Osteoblast (primary cell): ENCODE measurements around the gene ANKRD55. TPM values are rescaled to one million over a fixed set of nuclear protein-coding genes. Genes with fewer than 3 reads are reported as not detected.
"Not testable (repeated sequence)": the region's sequence is repeated elsewhere in the genome, so short reads cannot be mapped to it uniquely, and the experiment has no call there.

ENCODE experiments used
- DNase-seq: peaks from one replicate; pipeline ENCODE4 v3.0.0; 2011; ENCODE audit warnings: low spot score, mixed read lengths; ENCODE audit not compliant: insufficient read length; ENCODE audit errors: missing footprints
- H2AFZ ChIP-seq: 2 replicates; pipeline ENCODE4 v1.6.0; 2011; ENCODE audit warnings: mild to moderate bottlenecking, low read length
- H3K27ac ChIP-seq: 2 replicates; pipeline ENCODE4 v1.5.1; 2011; ENCODE audit warnings: mild to moderate bottlenecking, low read depth, low read length, moderate library complexity
- H3K27me3 ChIP-seq: 2 replicates; pipeline ENCODE4 v1.6.0; 2012; ENCODE audit warnings: mild to moderate bottlenecking, control low read depth, inconsistent platforms, low read length, moderate library complexity; ENCODE audit not compliant: insufficient read depth
- H3K36me3 ChIP-seq: 2 replicates; pipeline ENCODE4 v1.5.1; 2011; ENCODE audit warnings: mild to moderate bottlenecking, low read length, control low read depth, moderate library complexity; ENCODE audit not compliant: insufficient read depth
- H3K4me1 ChIP-seq: 2 replicates; pipeline ENCODE4 v1.5.1; 2011; ENCODE audit warnings: mild to moderate bottlenecking, low read length, control low read depth, moderate library complexity; ENCODE audit not compliant: insufficient read depth
- H3K4me2 ChIP-seq: 2 replicates; pipeline ENCODE4 v1.6.0; 2011; ENCODE audit warnings: mild to moderate bottlenecking, low read length; ENCODE audit not compliant: insufficient read depth
- H3K4me3 ChIP-seq: fragments of 200-600 bp; sonication (generic); 3 replicates; pipeline ENCODE4 v1.5.1; 2012; ENCODE audit warnings: mild to moderate bottlenecking, low read length, inconsistent platforms; ENCODE audit not compliant: insufficient read depth
- H3K79me2 ChIP-seq: 2 replicates; pipeline ENCODE4 v1.6.0; 2012; ENCODE audit warnings: mild to moderate bottlenecking, low read length, control low read depth, inconsistent platforms; ENCODE audit not compliant: insufficient read depth
- H3K9me3 ChIP-seq: 2 replicates; pipeline ENCODE4 v1.5.1; 2011; ENCODE audit warnings: low read depth, low read length, control low read depth
- H4K20me1 ChIP-seq: 2 replicates; pipeline ENCODE4 v1.6.0; 2012; ENCODE audit warnings: mild to moderate bottlenecking, low read length, control low read depth; ENCODE audit not compliant: insufficient read depth
- CTCF ChIP-seq: IDR thresholded peaks from 2 replicates; pipeline ENCODE4 v1.5.1; 2011; ENCODE audit warnings: mild to moderate bottlenecking, low read depth, low read length, moderate library complexity; ENCODE audit errors: extremely low read depth
- total RNA-seq: library from RNA; depleted of rRNA; stranded (reverse); fragments of >200 nt; gene quantifications from 2 replicates; pipeline ENCODE4 v1.2.3, GENCODE V29; 2012

The ANKRD55 gene
- total RNA-seq, 1 donor = not detected

- H3K27ac ChIP-seq = no peak overlapping the region
- no peaks in the 10 kb centered on the region for H4K20me1 ChIP-seq
- no peaks in the 10 kb centered on the region for H3K79me2 ChIP-seq
- no peak overlapping the region for H3K4me2 ChIP-seq
- no peak overlapping the region for H2AFZ ChIP-seq
- no peak for TF ChIP-seq CTCF
- no peaks in the 10 kb centered on the region for H3K27me3 ChIP-seq
- no peaks in the 10 kb centered on the region for H3K36me3 ChIP-seq
- no peaks in the 10 kb centered on the region for H3K4me1 ChIP-seq
- no peak overlapping the region for H3K4me3 ChIP-seq
- no peaks in the 10 kb centered on the region for H3K9me3 ChIP-seq
- no peak for DNase-seq
Measured at GRCh38 chr5:56159521-56159947, 73.6 kb downstream of the ANKRD55 start.

GRCh38 chr5:56158331-56158960 is 74.7 kb downstream of the ANKRD55 start:
- no peaks in the 10 kb centered on the region for H3K79me2 ChIP-seq
- H3K27me3 ChIP-seq = no peaks in the 10 kb centered on the region
- H3K4me3 ChIP-seq = no peak overlapping the region
- no peak overlapping the region for H3K4me2 ChIP-seq
- H3K9me3 ChIP-seq = no peaks in the 10 kb centered on the region
- no peak overlapping the region for H2AFZ ChIP-seq
- no peak for TF ChIP-seq CTCF
- no peaks in the 10 kb centered on the region for H3K36me3 ChIP-seq
- no peaks in the 10 kb centered on the region for H4K20me1 ChIP-seq
- DNase-seq = no peak
- no peak overlapping the region for H3K27ac ChIP-seq
- H3K4me1 ChIP-seq = no peaks in the 10 kb centered on the region

GRCh38 chr5:56157191-56157621 is 75.9 kb downstream of the ANKRD55 start:
- not testable (repeated sequence) for H3K27ac ChIP-seq, H3K36me3 ChIP-seq, DNase-seq, H3K79me2 ChIP-seq, H3K9me3 ChIP-seq, H2AFZ ChIP-seq, H3K4me3 ChIP-seq, H3K4me1 ChIP-seq, H3K4me2 ChIP-seq, H3K27me3 ChIP-seq, H4K20me1 ChIP-seq

GRCh38 chr5:56156585-56157190 is 76.4 kb downstream of the ANKRD55 start:
- not testable (repeated sequence) for DNase-seq, H3K4me2 ChIP-seq, H4K20me1 ChIP-seq, H3K79me2 ChIP-seq, H3K9me3 ChIP-seq, H2AFZ ChIP-seq, H3K27ac ChIP-seq, H3K27me3 ChIP-seq, H3K36me3 ChIP-seq, H3K4me1 ChIP-seq, H3K4me3 ChIP-seq

- H3K4me3 ChIP-seq = no peak overlapping the region
- DNase-seq = no peak
- H4K20me1 ChIP-seq = no peaks in the 10 kb centered on the region
- no peaks in the 10 kb centered on the region for H3K27me3 ChIP-seq
- no peaks in the 10 kb centered on the region for H3K36me3 ChIP-seq
- no peaks in the 10 kb centered on the region for H3K9me3 ChIP-seq
- H2AFZ ChIP-seq = no peak overlapping the region
- no peak for TF ChIP-seq CTCF
- H3K4me1 ChIP-seq = peaks cover 5% of the 10 kb centered on the region
- H3K79me2 ChIP-seq = no peaks in the 10 kb centered on the region
- no peak overlapping the region for H3K4me2 ChIP-seq
- H3K27ac ChIP-seq = no peak overlapping the region
Measured at GRCh38 chr5:56155992-56156584, 77.0 kb downstream of the ANKRD55 start.
